Astrocyte (in vitro differentiated cells and primary cell): ENCODE data around the gene ZNF543.

ENCODE experiments used
- CTCF ChIP-seq: IDR thresholded peaks from 2 replicates; pipeline ENCODE4 v1.5.1; 2011; ENCODE audit warnings: low read depth, mild to moderate bottlenecking, inconsistent platforms, low read length, moderate library complexity; ENCODE audit not compliant: insufficient read depth
- EZH2 ChIP-seq: IDR thresholded peaks from 2 replicates; pipeline ENCODE4 v1.6.1; 2012; ENCODE audit warnings: mild to moderate bottlenecking, low read length, inconsistent platforms; ENCODE audit not compliant: insufficient read depth

- TF ChIP-seq EZH2 (no peak), CTCF (no peak)
These were observed 46.5 kb downstream of the ZNF543 start for GRCh38 chr19:57366776-57367175.
